HG02763 (cell line): ENCODE measurements around the gene INPP5K.
"Not testable (repeated sequence)": the region's sequence is repeated elsewhere in the genome, so short reads cannot be mapped to it uniquely, and the experiment has no call there.

ENCODE experiments used
- ATAC-seq: cut with Tn5 transposase; IDR thresholded peaks from one replicate; pipeline ENCODE4 v1.9.1; 2021; ENCODE audit warnings: mild to moderate bottlenecking, moderate library complexity; ENCODE audit not compliant: unreplicated experiment

INPP5K gene

GRCh38 chr17:1548032-1548431 is 31.6 kb upstream of the INPP5K start:
- no peak for ATAC-seq

GRCh38 chr17:1546292-1546922 is 30.0 kb upstream of the INPP5K start:
- no peak for ATAC-seq

- ATAC-seq, result no peak
Observed at GRCh38 chr17:1545618-1546017, 29.2 kb upstream of the INPP5K start.

- no peak for ATAC-seq
Observed at GRCh38 chr17:1542316-1542715, 25.9 kb upstream of the INPP5K start.

GRCh38 chr17:1541367-1541904 is 25.0 kb upstream of the INPP5K start:
- ATAC-seq, result no peak

- ATAC-seq, result no peak
Observed at GRCh38 chr17:1539811-1540210, 23.4 kb upstream of the INPP5K start.

- ATAC-seq, result no peak
Observed at GRCh38 chr17:1535737-1536136, 19.3 kb upstream of the INPP5K start.

GRCh38 chr17:1533661-1534325 is 17.4 kb upstream of the INPP5K start:
- no peak for ATAC-seq

GRCh38 chr17:1532836-1533602 is 16.6 kb upstream of the INPP5K start:
- ATAC-seq, result no peak

GRCh38 chr17:1529863-1530262 is 13.5 kb upstream of the INPP5K start:
- ATAC-seq, result no peak

- not testable (repeated sequence) for ATAC-seq
Observed at GRCh38 chr17:1526876-1527275, 10.5 kb upstream of the INPP5K start.

- no peak for ATAC-seq
Observed at GRCh38 chr17:1522626-1523025, 6.2 kb upstream of the INPP5K start.

GRCh38 chr17:1521086-1521640 is 4.8 kb upstream of the INPP5K start:
- ATAC-seq, result no peak

- no peak for ATAC-seq
Observed at GRCh38 chr17:1519678-1520077, 3.3 kb upstream of the INPP5K start.

- no peak for ATAC-seq
Observed at GRCh38 chr17:1518410-1518809, 2.0 kb upstream of the INPP5K start.

GRCh38 chr17:1515640-1516387 is 598 bp downstream of the INPP5K start:
- no peak for ATAC-seq

GRCh38 chr17:1512351-1512750 is 4.1 kb downstream of the INPP5K start:
- ATAC-seq, result no peak

GRCh38 chr17:1511756-1512321 is 4.6 kb downstream of the INPP5K start:
- ATAC-seq, result no peak

GRCh38 chr17:1511290-1511689 is 5.1 kb downstream of the INPP5K start:
- ATAC-seq, result no peak

- ATAC-seq, result no peak
Observed at GRCh38 chr17:1509290-1509881, 7.0 kb downstream of the INPP5K start.
